Liver (tissue), 9 donors: ENCODE data around the gene MYL3. TPM values are rescaled to one million over a fixed set of nuclear protein-coding genes. Genes with fewer than 3 reads are reported as not detected.

ENCODE experiments used
- DNase-seq: peaks from one replicate; pipeline ENCODE4 v3.0.0-alpha.2; 2017; ENCODE audit warnings: low spot score
- H3K27ac ChIP-seq, 2 donors: one replicate each; pipeline ENCODE4 v1.7.0; 2013; ENCODE audit warnings: inconsistent platforms in 2 of 2, low read length in 2 of 2, control low read depth in 1 of 2, low read depth in 1 of 2, mild to moderate bottlenecking in 1 of 2
- H3K27me3 ChIP-seq, 4 donors: one replicate each; pipeline versions ENCODE4 v1.6.1 to v1.7.0; 2013; ENCODE audit warnings: low read length in 3 of 4, inconsistent platforms in 1 of 4, mild to moderate bottlenecking in 1 of 4, moderate library complexity in 1 of 4; ENCODE audit not compliant: control insufficient read depth in 4 of 4, insufficient read depth in 4 of 4
- H3K36me3 ChIP-seq, 4 donors: one replicate each; pipeline versions ENCODE4 v1.6.1 to v1.7.0; 2013; ENCODE audit warnings: low read length in 3 of 4, mild to moderate bottlenecking in 3 of 4, low read depth in 1 of 4, moderate library complexity in 1 of 4; ENCODE audit not compliant: control insufficient read depth in 4 of 4, insufficient read depth in 3 of 4
- H3K4me1 ChIP-seq, 4 donors: one replicate each; pipeline versions ENCODE4 v1.6.1 to v1.7.0; 2013; ENCODE audit warnings: low read length in 3 of 4, mild to moderate bottlenecking in 3 of 4, moderate library complexity in 1 of 4; ENCODE audit not compliant: control insufficient read depth in 4 of 4, insufficient read depth in 4 of 4
- H3K4me3 ChIP-seq, 3 donors: one replicate each; pipeline versions ENCODE4 v1.6.1 to v1.7.0; 2013; ENCODE audit warnings: low read length in 3 of 3, control low read depth in 1 of 3, low read depth in 1 of 3, mild to moderate bottlenecking in 1 of 3
- H3K9ac ChIP-seq, 2 donors: one replicate each; pipeline ENCODE4 v1.7.0; 2013; ENCODE audit warnings: low read length in 2 of 2, mild to moderate bottlenecking in 2 of 2, moderate library complexity in 2 of 2, control low read depth in 1 of 2, low read depth in 1 of 2
- H3K9me3 ChIP-seq, 4 donors: one replicate each; pipeline versions ENCODE4 v1.6.1 to v1.7.0; 2013; ENCODE audit warnings: low read length in 3 of 4; ENCODE audit not compliant: control insufficient read depth in 4 of 4
- ATF3 ChIP-seq: IDR thresholded peaks from 2 replicates; pipeline ENCODE4 v1.6.1; 2016; ENCODE audit warnings: antibody characterized with exemption
- CTCF ChIP-seq: fragments of 150-350 bp; IDR thresholded peaks from 2 replicates; pipeline ENCODE4 v1.5.1; 2017; ENCODE audit warnings: improper control_type of control experiment, low read depth, low read length; ENCODE audit not compliant: missing input control
- EGR1 ChIP-seq, 2 donors: IDR thresholded peaks; 2 replicates each; pipeline ENCODE4 v1.6.1; 2016 to 2018; ENCODE audit warnings: antibody characterized with exemption in 2 of 2, low read depth in 2 of 2
- FOXA1 ChIP-seq: IDR thresholded peaks from 2 replicates; pipeline ENCODE4 v1.6.1; 2016; ENCODE audit warnings: antibody characterized with exemption
- FOXA2 ChIP-seq: IDR thresholded peaks from 2 replicates; pipeline ENCODE4 v1.6.1; 2016; ENCODE audit warnings: antibody characterized with exemption
- GABPA ChIP-seq, 2 donors: IDR thresholded peaks in 1 of 2; conservative IDR thresholded peaks in 1 of 2; 2 replicates each; pipeline ENCODE4 v1.6.1; 2016; ENCODE audit warnings: antibody characterized with exemption in 2 of 2, mild to moderate bottlenecking in 1 of 2, moderate library complexity in 1 of 2
- HNF4A ChIP-seq, 2 donors: conservative IDR thresholded peaks; 2 replicates each; pipeline ENCODE4 v1.6.1; 2016; ENCODE audit warnings: antibody characterized with exemption in 2 of 2, mild to moderate bottlenecking in 2 of 2
- HNF4G ChIP-seq: IDR thresholded peaks from 2 replicates; pipeline ENCODE4 v1.6.1; 2016; ENCODE audit warnings: antibody characterized with exemption
- JUND ChIP-seq, 2 donors: IDR thresholded peaks; 2 replicates each; pipeline ENCODE4 v1.6.1; 2016; ENCODE audit warnings: antibody characterized with exemption in 2 of 2
- MAX ChIP-seq: IDR thresholded peaks from 2 replicates; pipeline ENCODE4 v1.6.1; 2016; ENCODE audit warnings: antibody characterized with exemption
- NR2F2 ChIP-seq: IDR thresholded peaks from 2 replicates; pipeline ENCODE4 v1.6.1; 2016; ENCODE audit warnings: antibody characterized with exemption
- RAD21 ChIP-seq, 2 donors: IDR thresholded peaks; 2 replicates each; pipeline ENCODE4 v1.6.1; 2016; ENCODE audit warnings: antibody characterized with exemption in 2 of 2, mild to moderate bottlenecking in 2 of 2
- REST ChIP-seq: IDR thresholded peaks from 2 replicates; pipeline ENCODE4 v1.6.1; 2016; ENCODE audit warnings: antibody characterized with exemption, mild to moderate bottlenecking
- RXRA ChIP-seq, 2 donors: IDR thresholded peaks; 2 replicates each; pipeline ENCODE4 v1.6.1; 2017 to 2018; ENCODE audit warnings: antibody characterized with exemption in 2 of 2, mild to moderate bottlenecking in 1 of 2
- SP1 ChIP-seq: IDR thresholded peaks from 2 replicates; pipeline ENCODE4 v1.6.1; 2018; ENCODE audit warnings: antibody characterized with exemption, mild to moderate bottlenecking
- TAF1 ChIP-seq: conservative IDR thresholded peaks from 2 replicates; pipeline ENCODE4 v1.6.1; 2016; ENCODE audit warnings: antibody characterized with exemption, mild to moderate bottlenecking
- YY1 ChIP-seq: IDR thresholded peaks from 2 replicates; pipeline ENCODE4 v1.6.1; 2016; ENCODE audit warnings: antibody characterized with exemption, mild to moderate bottlenecking
- ZBTB33 ChIP-seq: IDR thresholded peaks from 2 replicates; pipeline ENCODE4 v1.6.1; 2016; ENCODE audit warnings: antibody characterized with exemption
- WGBS: extraction: QIAGEN DNeasy Blood & Tissue Kit; methylation state at CpG from one replicate; pipeline ENCODE4 v1.1.7; 2013; 5-methylcytosine and 5-hydroxymethylcytosine counted together
- polyA plus RNA-seq, 2 donors: library from polyadenylated mRNA; stranded (reverse) in 1 of 2; unstranded in 1 of 2; fragments of 200-250 nt in 1 of 2; fragments of >200 nt in 1 of 2; fragmentation: Nextera tagmentation in 1 of 2; extraction: Ambion mirVana in 1 of 2; gene quantifications; one replicate each; pipeline versions ENCODE4 v1.2.1 to v1.2.3, GENCODE V29; 2013 to 2015
- total RNA-seq, 2 donors: library from RNA; depleted of rRNA; stranded (reverse); fragments of >200 nt; gene quantifications; one replicate each; pipeline ENCODE4 v1.2.3, GENCODE V29; 2014
- donor health status: healthy.
- donor health status: healthy.
- donor health status: healthy.
- donor health status: healthy.
- donor health status: healthy.

The MYL3 gene
- total and polyA plus RNA-seq, 4 donors: 0.51 to 1.3 (median 0.81) TPM

GRCh38 chr3:46845860-46846623 is 17.2 kb downstream of the MYL3 start (continued):
- TF ChIP-seq ATF3 (no peak), TAF1 (no peak), HNF4G (no peak), FOXA1 (no peak)

- no peaks in the 10 kb centered on the region for H3K27me3 ChIP-seq
- peak in 1 of 2 donors; percentile 19 for TF ChIP-seq RXRA (IDR thresholded peaks at IDR 0.05)
- TF ChIP-seq FOXA2: no peak
- TF ChIP-seq GABPA (IDR thresholded peaks at IDR 0.05 in 1 of 2, conservative IDR thresholded peaks at IDR 0.05 in 1 of 2): no peak
- TF ChIP-seq SP1: no peak
- no peak for TF ChIP-seq MAX
- TF ChIP-seq REST: peak; percentile 40
- no peak for TF ChIP-seq HNF4A (conservative IDR thresholded peaks at IDR 0.05)
- no peak for TF ChIP-seq ZBTB33
- peak; percentile 30 for TF ChIP-seq TAF1
- TF ChIP-seq JUND (IDR thresholded peaks at IDR 0.05): no peak
- TF ChIP-seq CTCF: no peak
- no peak for TF ChIP-seq YY1
- peak; percentile 41 for TF ChIP-seq HNF4G
- TF ChIP-seq EGR1 (IDR thresholded peaks at IDR 0.05; ENCODE audit: low read depth in 2 of 2): no peak
- no peak for TF ChIP-seq ATF3
- peak; percentile 29 for TF ChIP-seq NR2F2
- no peak for TF ChIP-seq RAD21 (IDR thresholded peaks at IDR 0.05)
- no peak for TF ChIP-seq FOXA1
- H3K27ac ChIP-seq: peak overlapping the region; percentile 87 to 91
- peak overlapping the region; percentile 69 to 83 (median 80) for H3K4me3 ChIP-seq
- peaks cover 2 to 20% (median 13%) of the 10 kb centered on the region in 4 donors for H3K4me1 ChIP-seq
- peak overlapping the region; percentile 57 to 88 for H3K9ac ChIP-seq
- H3K9me3 ChIP-seq: peaks cover 0 to 6% (median 0%) of the 10 kb centered on the region in 4 donors
- DNase-seq: no peak
- 2% methylated on average over 23 of the region's 23 CpGs for WGBS
- H3K36me3 ChIP-seq: no peaks in the 10 kb centered on the region
Observed at GRCh38 chr3:46845397-46845859, 17.8 kb downstream of the MYL3 start.
